ENCODE measurements around the gene RGCC.
A peak's percentile ranks its signal among the peaks of the same experiment; 100 is the strongest.
"Not testable (repeated sequence)": the region's sequence is repeated elsewhere in the genome, so short reads cannot be mapped to it uniquely, and the experiment has no call there.

Gene RGCC, protein sequence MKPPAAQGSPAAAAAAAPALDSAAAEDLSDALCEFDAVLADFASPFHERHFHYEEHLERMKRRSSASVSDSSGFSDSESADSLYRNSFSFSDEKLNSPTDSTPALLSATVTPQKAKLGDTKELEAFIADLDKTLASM

DNA sequence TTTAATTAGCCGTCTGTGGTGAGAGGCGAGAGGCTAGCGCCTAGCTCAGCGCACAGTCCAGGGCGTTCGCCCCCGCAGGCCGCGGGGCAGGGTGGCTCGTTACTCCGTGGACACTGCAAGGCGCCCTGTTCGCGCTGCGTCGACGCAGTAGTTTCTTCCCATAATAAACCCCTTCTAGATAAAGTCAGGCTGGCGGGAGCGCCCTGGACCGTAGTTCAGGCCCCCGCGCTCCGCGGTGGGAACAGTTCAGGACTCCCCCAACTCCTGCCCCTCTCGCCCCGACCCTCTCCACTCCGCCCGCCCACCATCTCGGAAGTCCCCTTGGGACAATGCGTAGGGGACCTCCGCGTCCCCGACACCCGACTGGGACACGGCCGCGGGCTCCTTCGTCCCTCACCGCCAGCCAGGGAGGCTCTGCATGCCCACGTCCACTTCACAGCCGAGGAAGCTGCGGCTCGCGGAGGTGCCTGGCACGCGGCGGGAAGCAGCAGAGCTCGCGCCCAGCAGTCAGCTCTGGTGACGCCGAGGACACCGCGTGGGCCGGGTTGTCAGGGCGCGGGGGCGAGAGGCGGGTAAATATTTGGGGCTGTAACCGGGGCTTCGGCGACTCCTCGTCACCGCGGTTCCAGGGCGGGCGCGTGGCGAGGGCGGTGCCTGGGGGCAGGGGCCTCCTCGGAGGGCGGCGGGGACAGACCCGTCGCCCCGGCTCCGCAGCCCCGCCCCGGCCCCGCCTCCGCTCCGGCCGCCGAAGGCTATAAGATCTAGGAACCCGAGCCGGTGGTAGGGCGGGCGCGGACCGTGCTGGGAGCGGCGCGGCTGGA, at the start of gene RGCC:
Gene RGCC (plus strand): TSS at position 783 of the 821 bp plus-strand sequence. CDS start 158 bp downstream, outside the sequence.
- peak; percentile 82 to 83 for ATAC-seq

DNA sequence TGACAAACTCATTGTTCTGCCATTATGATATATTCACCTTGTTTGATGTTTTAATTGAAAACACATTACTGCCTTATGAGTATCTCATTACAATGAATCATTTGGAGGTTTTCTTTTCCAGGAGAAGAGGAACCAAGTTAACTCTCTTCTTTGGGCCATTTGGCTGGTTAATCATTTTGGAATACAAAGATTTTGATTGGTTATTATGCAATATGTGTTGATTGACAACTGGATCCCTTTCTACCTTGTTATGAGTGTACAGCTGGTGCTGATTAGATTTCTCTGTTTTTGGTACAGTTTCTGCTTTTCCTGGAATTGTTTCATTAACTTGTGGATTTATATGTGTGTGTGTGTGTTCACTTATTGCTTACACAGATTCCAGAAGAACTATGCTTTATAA, 49.2 kb upstream of the RGCC start:
- no peak for ATAC-seq

DNA sequence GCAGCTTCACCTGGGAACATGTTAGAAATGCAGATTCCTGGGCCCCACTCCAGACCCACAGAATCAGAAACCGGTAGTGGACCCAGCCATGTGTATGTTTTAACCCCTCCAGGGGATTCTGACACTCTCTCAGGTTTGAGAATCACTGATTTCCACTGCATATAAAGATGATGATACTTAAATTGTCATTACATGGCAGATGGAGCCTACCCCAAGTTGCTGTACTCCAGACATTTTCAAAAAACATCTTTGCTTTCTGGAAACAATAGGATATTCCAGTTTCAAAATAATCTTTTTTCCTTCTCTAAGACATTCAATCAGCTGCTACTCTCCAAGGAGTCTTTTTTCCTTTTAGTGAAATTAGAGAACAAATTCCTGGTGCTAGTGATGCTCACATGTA, 48.6 kb upstream of the RGCC start:
- ATAC-seq, result no peak

DNA sequence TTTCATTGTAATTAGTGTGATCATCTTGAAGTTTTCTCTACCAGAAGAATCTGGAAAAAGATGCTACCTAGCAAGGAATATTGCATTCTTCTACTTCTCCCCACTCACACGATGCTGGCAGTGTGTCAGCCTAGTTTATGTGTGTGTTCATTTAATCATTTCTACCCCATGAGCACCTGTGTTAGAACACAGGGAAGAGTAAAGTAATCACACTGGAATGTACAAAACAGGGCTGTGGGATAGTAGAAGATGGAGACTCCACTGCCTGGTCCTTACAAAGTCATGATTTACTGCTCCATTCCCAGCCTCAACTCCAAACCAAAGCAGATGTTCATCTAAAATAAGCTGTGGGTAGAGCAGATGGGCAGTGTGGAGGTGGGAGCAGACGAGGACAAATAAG, 47.7 kb upstream of the RGCC start:
- no peak for ATAC-seq

DNA sequence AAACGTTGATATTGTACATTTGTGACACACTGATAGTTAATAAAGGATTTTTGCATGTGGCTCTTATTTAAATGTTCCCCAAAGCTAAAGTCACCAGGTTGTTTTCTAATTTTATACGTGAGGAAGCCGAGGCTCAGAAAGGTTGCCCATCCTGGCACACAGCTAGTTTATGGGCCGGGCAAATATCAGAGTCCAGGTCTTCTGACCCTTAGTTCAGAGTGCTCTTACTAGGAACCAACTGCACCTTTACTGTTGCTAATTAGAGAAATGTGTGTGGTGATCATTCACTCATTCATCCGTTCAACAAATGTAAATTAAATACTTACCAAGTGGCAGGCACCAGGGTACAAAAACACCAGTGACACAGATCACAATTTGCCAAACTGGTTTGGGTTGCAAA, 46.3 kb upstream of the RGCC start:
- ATAC-seq, result no peak

DNA sequence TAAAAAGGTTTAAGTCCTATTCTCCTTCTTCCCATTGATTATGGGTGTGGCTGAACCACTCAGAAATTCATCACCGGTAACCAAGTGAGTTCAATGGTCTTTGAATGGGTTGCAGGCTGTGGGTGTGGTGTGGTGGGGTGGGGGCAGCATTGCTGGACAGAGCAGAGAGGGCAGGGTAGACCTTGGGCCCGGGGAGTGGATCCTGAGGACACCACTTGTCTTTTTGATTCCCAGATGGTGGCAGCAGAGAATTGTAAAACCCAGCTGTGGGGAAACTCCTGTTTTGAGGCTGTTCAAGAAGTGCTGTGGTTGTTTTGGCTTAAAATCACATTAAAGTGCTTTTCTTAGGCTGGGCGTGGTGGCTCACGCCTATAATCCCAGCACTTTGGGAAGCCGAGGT, 45.8 kb upstream of the RGCC start:
- ATAC-seq, result peak in 1 of 2 donors; percentile 55

DNA sequence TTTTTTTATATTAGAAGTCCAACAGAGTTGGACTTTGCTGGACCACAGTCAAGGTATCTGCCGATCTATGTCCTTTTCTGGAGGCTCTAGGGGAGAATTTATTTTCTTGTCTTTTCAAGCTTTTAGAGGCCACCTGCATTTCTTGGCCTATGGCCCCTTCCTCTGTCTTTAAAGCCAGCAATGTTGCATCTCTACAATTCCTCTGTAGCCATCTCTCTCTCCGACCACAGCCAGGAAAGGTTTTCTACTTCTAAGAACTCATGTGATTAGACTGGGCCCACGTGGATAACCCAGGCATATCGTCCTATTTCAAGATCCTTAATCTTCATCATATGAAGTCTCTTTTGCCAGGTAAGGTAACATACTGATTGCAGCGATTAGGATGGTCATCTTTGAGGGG, 43.5 kb upstream of the RGCC start:
- no peak for ATAC-seq

DNA sequence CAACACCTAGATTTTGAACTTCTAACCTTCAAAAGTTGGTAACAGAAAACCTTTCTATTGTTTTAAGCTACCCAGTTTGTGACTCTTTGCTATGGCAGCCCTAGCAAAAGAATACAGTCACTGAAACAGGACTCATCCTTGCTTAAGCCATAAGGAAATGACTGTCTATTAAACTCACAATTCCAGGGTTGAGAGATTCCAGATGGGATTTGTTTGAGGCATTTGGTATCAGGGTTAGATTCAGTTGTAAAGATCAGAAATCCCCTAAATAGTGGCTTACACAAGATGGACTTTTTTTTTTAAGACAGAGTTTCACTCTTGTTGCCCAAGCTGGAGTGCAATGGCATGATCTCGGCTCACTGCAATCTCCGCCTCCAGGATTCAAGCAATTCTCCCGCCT, 41.1 kb upstream of the RGCC start:
- no peak for ATAC-seq

DNA sequence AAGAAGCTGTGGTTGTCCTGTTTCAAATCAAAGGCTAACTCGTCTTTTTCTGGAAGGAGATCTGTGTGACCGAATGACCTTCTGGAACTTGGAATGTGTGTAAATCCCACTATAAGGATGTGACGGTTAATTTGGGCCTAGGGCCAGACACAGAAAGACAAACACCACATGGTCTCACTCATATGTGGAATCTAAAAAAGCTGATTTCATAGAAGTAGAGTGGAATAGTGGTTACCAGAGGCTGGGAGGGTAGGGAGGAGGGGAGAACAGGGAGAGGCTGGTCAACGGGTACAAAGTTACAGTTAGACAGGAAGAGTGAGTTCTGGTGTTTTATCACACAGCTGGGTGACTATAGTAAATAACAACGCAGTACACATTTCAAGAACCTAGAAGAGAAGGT, 39.3 kb upstream of the RGCC start:
- no peak for ATAC-seq

DNA sequence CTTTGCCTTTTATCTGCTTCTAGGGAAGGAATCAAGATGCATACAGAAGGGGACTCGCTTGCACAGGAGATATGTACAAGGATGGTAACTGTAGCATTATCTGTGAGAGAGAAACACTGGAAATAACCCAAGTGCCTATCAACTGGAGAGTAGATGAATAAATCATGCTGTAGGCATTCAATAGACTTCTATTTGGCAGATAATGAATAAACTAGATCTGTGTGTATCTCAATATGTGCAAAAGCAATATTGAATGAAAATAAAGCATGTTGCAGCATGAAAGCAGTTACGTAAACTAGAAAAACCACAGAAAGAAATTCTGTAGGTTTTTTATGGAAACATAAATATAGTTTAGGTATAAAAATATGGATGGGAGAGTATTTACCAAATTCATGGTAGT, 38.6 kb upstream of the RGCC start:
- no peak for ATAC-seq

DNA sequence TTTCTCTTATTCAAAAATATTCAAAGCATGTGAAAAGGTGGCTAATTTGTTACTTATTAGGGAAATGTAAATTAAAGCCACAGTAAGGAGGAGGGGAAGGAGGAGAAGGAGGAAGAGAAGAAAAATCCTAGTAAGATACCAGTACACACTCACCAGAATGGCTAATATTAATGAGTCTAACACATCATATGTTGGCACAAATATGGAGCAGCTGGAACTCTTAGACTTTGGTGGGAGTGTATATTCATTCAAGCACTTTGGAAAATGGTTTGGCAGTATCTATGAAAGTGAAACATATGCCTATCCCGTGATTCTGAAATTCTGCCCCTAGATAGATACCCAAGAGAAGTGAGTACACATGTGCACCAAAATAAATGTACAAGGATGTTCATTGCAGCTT, 38.1 kb upstream of the RGCC start:
- no peak for ATAC-seq

DNA sequence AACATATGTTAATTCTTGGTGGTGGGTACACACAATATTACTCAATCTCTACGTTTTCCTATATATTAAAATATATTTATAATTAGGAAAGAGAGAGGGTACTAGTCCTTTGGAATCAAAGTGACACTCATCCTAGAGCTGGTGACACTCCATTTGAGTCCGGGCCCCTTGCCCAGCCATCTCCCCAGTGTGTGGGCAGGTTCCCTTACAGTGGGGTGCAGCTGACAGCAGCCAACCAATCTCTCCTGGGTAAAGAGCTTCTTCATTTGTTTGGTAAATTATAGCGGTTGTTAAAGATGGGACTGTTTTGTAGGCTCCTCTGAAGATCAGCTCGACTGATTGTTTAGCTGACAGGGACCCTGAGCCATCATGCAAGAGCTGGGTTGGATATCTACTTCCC, 37.2 kb upstream of the RGCC start:
- ATAC-seq, result no peak

DNA sequence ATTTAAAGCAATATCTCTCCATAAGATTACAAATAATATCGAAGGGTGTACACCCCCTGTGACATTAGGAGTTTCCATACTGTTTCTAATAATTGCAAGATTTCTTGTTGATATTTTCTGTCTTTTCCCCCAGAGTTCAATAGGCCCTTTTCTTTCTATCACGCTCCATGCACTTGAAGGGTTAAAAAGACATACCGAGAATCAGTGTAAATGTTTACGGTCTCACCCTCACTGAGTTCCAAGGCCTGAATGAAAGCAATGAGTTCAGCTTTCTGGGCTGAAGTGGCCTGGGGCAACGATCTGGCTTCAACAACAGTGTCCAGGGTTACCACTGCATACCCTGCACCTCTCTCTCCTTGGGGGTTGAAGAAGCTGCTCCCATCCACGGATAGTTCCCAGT, 36.0 kb upstream of the RGCC start:
- ATAC-seq, result not testable (repeated sequence)

DNA sequence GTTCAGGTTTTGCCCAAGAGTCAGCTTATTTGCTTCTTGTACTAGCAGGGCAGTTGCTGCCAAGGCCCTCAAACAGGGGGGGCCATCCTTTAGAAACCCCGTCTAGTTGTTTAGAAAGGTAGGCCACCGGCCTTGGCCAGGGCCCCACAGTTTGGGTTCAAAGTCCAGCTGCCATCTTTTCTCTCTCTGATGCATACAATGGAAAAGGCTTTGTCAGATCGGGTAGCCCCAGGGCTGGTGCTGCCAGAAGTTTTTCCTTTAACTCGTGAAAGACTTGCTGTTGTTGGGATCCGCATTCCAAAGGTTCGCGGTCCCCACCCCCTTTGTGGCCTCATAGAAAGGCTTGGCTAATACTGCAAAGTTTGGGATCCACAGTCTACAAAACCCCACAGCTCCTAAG, 35.4 kb upstream of the RGCC start:
- ATAC-seq, result not testable (repeated sequence)

DNA sequence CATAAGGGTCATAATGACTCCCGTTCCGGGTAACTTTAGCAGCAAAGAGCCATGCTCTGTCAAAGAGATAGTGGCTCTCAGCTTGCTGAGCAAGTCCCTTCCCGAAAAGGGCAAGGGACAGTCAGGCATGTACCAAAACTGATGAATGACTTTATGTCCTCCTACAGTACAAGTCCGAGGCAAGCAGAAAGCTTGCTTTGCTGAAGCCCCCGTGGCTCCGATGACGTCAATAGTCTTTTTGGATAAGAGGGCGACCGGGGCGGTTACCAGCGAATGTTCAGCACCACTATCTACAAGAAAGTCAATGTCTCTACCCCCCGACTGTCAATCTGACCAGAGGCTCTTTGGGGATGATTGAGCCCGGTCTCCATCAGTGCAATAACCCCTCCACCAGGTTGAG, 34.1 kb upstream of the RGCC start:
- not testable (repeated sequence) for ATAC-seq

DNA sequence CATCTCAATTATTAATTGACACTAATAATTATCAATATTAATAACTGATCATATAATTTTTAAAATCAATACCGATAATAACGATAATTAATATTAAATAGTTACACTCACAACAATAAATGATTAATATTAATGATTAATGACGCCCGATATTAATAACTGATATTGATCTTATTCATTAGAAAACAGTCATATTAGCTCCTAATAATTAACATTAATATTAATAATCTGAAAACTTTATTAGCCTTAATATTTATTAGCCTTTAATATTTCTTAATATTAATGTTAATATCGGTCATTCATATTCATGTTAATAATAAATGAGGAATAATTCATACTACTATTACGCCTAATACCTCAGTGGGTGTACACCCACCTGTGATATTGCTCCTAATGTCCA, 32.7 kb upstream of the RGCC start:
- not testable (repeated sequence) for ATAC-seq

DNA sequence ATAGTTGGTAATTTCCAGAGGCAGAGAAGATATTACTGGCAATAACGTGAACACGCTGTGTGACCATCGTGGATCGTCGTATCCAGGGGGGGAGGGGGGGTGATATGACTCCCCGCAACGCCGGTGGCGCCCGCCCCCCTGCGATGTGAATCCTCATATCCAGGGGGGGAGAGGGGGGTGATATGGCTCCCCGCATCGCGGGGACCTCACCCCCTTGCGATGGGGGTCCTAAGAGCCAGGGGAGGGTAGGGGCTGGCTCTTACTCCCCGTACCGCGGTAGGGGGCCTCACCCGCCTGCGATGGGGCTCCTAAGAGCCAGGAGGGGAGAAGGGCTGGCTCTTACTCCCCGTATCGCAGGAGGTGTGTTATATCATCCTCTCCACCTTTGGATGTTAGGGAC, 31.3 kb upstream of the RGCC start:
- ATAC-seq, result no peak

DNA sequence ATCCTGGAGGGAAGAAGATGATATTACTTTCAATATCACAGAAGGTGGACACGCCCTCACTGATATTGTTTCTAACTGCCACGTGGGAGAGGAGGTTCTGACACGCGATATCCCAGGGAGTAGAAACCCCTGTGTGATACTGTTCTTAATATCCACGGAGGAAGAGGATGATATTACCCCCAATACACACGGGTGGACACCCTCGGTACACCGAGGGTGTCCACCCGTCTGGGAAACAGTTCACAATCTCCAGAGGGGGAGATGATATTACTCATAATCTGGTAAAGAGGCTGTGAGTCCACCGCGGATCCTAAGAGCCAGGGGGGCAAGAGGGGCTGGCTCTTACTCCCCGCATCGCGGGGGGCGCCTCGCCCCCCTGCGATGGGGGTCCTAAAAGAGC, 29.7 kb upstream of the RGCC start:
- no peak for ATAC-seq

DNA sequence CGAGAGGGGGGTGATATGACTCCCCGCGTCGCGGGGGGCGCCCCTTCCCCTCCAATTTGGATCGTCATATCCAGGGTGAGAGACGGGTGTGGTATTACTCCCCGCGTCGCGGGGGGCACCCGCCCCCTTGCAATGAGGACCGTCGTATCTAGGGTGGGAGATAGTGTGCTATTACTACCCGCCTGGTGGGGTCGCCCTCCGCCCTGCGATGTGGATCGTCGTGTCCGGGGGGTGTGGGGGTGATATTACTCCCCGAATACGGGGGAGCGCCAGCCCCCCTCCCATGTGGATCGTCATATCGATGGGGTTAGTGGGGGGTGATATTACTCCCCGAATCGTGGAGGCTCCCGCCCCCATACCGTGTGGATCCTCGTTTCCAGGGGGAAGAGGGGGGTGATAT, 29.2 kb upstream of the RGCC start:
- ATAC-seq, result peak in 1 of 2 donors; percentile 38

DNA sequence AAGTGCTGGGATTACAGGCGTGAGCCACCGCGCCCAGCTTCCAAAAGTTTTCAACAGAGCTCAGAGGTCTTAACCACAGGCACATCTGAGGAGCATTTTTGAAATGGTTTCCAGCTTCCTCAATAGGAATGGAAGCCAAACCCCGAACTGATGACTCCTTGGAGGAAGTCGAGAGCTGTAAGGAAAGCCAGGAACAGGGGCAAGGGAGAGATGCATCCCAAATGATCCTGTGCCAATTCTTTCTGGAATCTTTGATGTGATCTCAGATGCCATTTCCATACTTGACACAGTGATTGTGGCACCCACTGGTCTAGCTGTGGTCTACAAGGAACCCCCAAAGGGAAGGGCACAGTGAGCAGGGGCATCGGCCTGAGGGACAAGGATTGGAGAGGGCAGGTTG, 23.3 kb upstream of the RGCC start:
- not testable (repeated sequence) for ATAC-seq

DNA sequence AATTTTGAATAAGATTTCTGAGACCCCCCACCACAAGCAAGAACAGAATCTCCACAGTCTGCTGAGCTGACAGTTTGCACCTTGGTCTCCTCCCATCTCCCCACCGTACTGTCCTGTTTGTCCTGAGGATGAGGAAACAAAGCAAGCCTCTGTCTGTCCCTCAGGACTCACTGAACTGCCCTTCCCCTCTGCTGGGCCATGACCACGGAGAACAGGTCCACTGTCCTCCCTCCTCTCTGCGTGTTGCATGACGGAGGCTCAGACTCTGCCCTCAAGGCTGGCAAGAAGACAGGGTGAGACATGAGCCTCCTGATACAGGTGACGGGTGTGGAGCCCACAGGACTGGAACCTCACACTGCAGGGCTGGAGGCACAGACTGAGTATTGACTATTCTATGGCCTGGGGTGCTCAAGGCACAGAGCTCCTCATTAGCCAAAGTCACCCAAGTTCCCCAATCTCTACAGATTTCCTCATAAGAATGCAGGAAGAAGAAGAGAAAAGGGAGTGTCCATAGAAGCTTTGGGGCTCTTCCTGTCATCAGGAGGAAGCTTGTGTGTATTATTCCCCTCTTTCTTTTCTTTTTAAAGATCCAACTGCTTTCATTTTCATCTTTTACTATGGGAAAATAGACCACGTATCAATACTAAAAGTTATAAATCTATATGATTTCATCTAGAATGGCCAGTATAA, 22.4 kb upstream of the RGCC start:
- no peak for ATAC-seq

DNA sequence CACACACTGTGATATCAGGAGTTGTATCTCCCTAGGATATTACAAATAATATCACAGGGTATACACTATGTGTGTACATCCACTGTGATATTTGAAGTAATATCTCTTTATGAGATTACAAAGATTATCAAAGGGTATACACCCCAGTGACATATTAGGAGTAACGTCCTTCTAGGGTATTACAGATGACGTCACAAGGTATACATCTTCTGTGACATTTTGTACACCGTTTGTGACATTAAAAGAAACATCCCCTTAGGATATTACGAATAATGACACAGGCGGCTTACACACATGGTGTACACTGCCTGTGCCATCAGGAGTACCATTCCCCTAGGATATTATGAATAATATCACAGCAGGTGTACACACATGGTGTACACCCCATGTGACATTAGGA, 13.4 kb upstream of the RGCC start:
- no peak for ATAC-seq

DNA sequence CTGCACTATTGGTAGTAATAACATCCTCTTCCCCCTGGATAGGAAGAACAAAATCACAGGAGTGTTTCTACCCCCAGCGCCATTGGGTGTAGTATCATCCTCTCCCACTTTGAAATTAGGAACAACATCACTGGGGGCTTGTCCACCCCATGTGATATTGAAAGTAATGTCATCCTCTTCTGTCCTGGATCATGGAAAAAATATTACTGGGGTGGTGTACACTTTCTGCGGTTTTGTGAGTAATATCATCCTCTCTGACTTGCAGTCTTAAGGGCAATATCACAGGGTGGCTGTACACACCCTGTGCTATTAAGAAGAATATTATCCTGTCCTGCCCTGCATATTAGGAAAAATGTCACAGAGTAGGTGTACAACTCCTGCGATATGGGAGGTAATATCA, 4.9 kb upstream of the RGCC start:
- ATAC-seq, result peak; percentile 9 to 18

DNA sequence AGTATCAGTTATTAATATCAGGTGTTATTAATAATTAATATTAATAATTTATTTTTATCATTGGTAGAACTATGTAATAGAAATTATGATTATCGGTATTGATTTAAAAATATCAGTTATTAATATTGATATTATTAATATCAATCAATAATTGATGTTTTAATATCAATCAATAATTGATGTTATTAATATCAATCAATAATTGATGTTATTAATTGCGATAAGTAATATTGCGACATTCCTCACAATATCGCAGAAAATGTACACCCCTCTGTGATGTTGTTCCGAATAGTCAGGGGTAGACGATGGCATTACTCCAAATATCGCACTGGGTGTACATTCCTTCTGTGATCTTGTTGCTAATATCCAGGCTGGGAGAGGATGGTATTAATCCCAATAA, 3.7 kb upstream of the RGCC start:
- no peak for ATAC-seq

Measured in activated CD4-positive, CD25-positive, alpha-beta regulatory T cell treated with anti-CD3 and anti-CD28 coated beads, Interleukin-2, amount 50 U/mL, for 24 hours (primary cell).